Measurements from ENCODE around the gene P2RY6.
A peak's percentile ranks its signal among the peaks of the same experiment; 100 is the strongest.

The P2RY6 gene

GRCh38 chr11:73324116-73324515 lies 52.0 kb downstream of the P2RY6 start:
- Histone ChIP-seq H3K9me2 (replicated peaks; ENCODE audit: low read depth, low read length) (no peaks in the 10 kb centered on the region), H3K36me3 (ENCODE audit: insufficient read depth, low read length) (no peaks in the 10 kb centered on the region), H3K9ac (ENCODE audit: low read depth, low read length, poor library complexity, severe bottlenecking) (no peak overlapping the region), H2AFZ (ENCODE audit: low read length) (no peak overlapping the region), H3K4me3 (ENCODE audit: low read length, poor library complexity, severe bottlenecking) (no peak overlapping the region), H3K27me3 (ENCODE audit: insufficient read depth, low read length, poor library complexity, severe bottlenecking) (no peaks in the 10 kb centered on the region), H4K20me1 (ENCODE audit: insufficient read depth, low read length, poor library complexity, severe bottlenecking) (no peaks in the 10 kb centered on the region), H3K79me2 (ENCODE audit: insufficient read depth, low read length) (peaks cover 3% of the 10 kb centered on the region; the same call in 1 of the 2 replicates), H3K4me1 (ENCODE audit: insufficient read depth, low read length, poor library complexity, severe bottlenecking) (peaks cover 54% of the 10 kb centered on the region), H3F3A (ENCODE audit: low read depth) (no peaks in the 10 kb centered on the region), H3K9me3 (ENCODE audit: insufficient read depth, low read depth, low read length) (no peaks in the 10 kb centered on the region), H3K4me2 (ENCODE audit: low read depth, low read length, poor library complexity, severe bottlenecking) (no peak overlapping the region)
- no peak for TF ChIP-seq CTCF (conservative IDR thresholded peaks at IDR 0.05; ENCODE audit: low read length)
- TF ChIP-seq EZH2phosphoT487 (IDR thresholded peaks at IDR 0.05; ENCODE audit: borderline replicate concordance): no peak

- peak overlapping the region; percentile 42 for H3K9ac ChIP-seq (ENCODE audit: low read depth, low read length, poor library complexity, severe bottlenecking)
Measured at GRCh38 chr11:73324665-73325035, 52.5 kb downstream of the P2RY6 start.

GRCh38 chr11:73325036-73325981 lies 53.2 kb downstream of the P2RY6 start:
- peak overlapping the region; percentile 42 for H3K9ac ChIP-seq (ENCODE audit: low read depth, low read length, poor library complexity, severe bottlenecking)
- H3K36me3 ChIP-seq (ENCODE audit: insufficient read depth, low read length): no peaks in the 10 kb centered on the region
- no peaks in the 10 kb centered on the region for H3K9me2 ChIP-seq (replicated peaks; ENCODE audit: low read depth, low read length)
- H4K20me1 ChIP-seq (ENCODE audit: insufficient read depth, low read length, poor library complexity, severe bottlenecking): no peaks in the 10 kb centered on the region
- no peak for TF ChIP-seq CTCF (conservative IDR thresholded peaks at IDR 0.05; ENCODE audit: low read length)
- no peak for TF ChIP-seq EZH2phosphoT487 (IDR thresholded peaks at IDR 0.05; ENCODE audit: borderline replicate concordance)
- H3K27me3 ChIP-seq (ENCODE audit: insufficient read depth, low read length, poor library complexity, severe bottlenecking): no peaks in the 10 kb centered on the region
- 0 out of 2 replicates have a peak, but pooled peaks cover 3% of the 10 kb centered on the region for H3K79me2 ChIP-seq (ENCODE audit: insufficient read depth, low read length)
- H2AFZ ChIP-seq (ENCODE audit: low read length): no peak overlapping the region
- H3K9me3 ChIP-seq (ENCODE audit: insufficient read depth, low read depth, low read length): no peaks in the 10 kb centered on the region
- H3F3A ChIP-seq (ENCODE audit: low read depth): no peaks in the 10 kb centered on the region
- peak overlapping the region; percentile 15 for H3K4me2 ChIP-seq (ENCODE audit: low read depth, low read length, poor library complexity, severe bottlenecking)
- peaks cover 54% of the 10 kb centered on the region for H3K4me1 ChIP-seq (ENCODE audit: insufficient read depth, low read length, poor library complexity, severe bottlenecking)
- no peak overlapping the region for H3K4me3 ChIP-seq (ENCODE audit: low read length, poor library complexity, severe bottlenecking)

More at GRCh38 chr11:73324665-73325035, 52.5 kb downstream of the P2RY6 start:
- H3K36me3 ChIP-seq (ENCODE audit: insufficient read depth, low read length): no peaks in the 10 kb centered on the region
- no peaks in the 10 kb centered on the region for H3F3A ChIP-seq (ENCODE audit: low read depth)
- no peaks in the 10 kb centered on the region for H3K27me3 ChIP-seq (ENCODE audit: insufficient read depth, low read length, poor library complexity, severe bottlenecking)
- H2AFZ ChIP-seq (ENCODE audit: low read length): no peak overlapping the region
- no peak overlapping the region for H3K4me3 ChIP-seq (ENCODE audit: low read length, poor library complexity, severe bottlenecking)
- H3K4me1 ChIP-seq (ENCODE audit: insufficient read depth, low read length, poor library complexity, severe bottlenecking): peaks cover 54% of the 10 kb centered on the region
- H3K9me3 ChIP-seq (ENCODE audit: insufficient read depth, low read depth, low read length): no peaks in the 10 kb centered on the region
- no peaks in the 10 kb centered on the region for H3K9me2 ChIP-seq (replicated peaks; ENCODE audit: low read depth, low read length)
- H3K79me2 ChIP-seq (ENCODE audit: insufficient read depth, low read length): peaks cover 3% of the 10 kb centered on the region; the same call in 1 of the 2 replicates
- H4K20me1 ChIP-seq (ENCODE audit: insufficient read depth, low read length, poor library complexity, severe bottlenecking): no peaks in the 10 kb centered on the region
- H3K4me2 ChIP-seq (ENCODE audit: low read depth, low read length, poor library complexity, severe bottlenecking): peak overlapping the region; percentile 15
- TF ChIP-seq EZH2phosphoT487 (IDR thresholded peaks at IDR 0.05; ENCODE audit: borderline replicate concordance) (no peak), CTCF (conservative IDR thresholded peaks at IDR 0.05; ENCODE audit: low read length) (no peak)
